ENCODE data around the gene ANO1. TPM values are rescaled to one million over a fixed set of nuclear protein-coding genes. Genes with fewer than 3 reads are reported as not detected.

ANO1 gene
- total RNA-seq, 3 donors from 2014 or later (not counting 1 experiment from before 2014, with no cell fraction given), result not detected

DNA sequence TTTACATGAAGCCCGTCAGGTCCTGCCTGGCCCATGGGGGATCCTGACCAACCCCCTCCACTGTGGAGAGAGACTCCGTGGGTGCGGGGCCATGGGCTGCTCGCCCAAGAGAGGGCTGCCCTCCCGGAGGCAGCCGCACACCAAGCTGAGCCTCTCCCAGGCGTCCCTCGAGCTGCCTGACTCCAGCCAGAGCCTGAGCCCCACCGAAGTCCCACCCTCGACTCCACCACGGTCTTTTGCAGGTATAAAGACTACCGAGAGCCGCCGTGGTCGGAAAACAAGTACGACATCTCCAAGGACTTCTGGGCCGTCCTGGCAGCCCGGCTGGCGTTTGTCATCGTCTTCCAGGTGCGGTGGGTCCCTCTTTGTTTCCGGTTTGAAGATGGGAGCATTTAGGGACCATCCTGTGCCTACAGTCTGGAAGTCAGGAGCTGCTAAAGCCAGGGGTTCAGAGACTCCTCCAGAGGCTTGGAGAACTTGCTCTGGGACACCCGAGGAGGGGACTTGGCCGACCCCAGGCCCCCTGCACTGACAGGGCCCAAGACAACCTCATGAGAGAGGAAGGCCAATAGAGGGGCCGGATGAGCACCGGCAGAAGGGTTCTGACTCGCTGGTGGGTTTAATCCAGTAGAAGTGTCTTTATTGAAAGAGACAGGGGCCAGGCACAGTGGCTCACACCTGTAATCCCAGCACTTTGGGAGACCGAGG lies 107.4 kb downstream of the ANO1 start:
- intact Hi-C loops (cut with micrococcal nuclease), result no loop called here
- no peak overlapping the region for H3K4me3 ChIP-seq (ENCODE audit: low read length)
- no peaks in the 10 kb centered on the region for H3K27me3 ChIP-seq (ENCODE audit: control insufficient read depth, insufficient read depth, low read length)
- Mint-ChIP-seq H3K9me3 (no peaks in the 10 kb centered on the region), H3K36me3 (no peaks in the 10 kb centered on the region), H3K27me3 (ENCODE audit: low read depth in 2 of 2) (no peaks in the 10 kb centered on the region), H3K4me1 (no peaks in the 10 kb centered on the region), H3K4me3 (no peak overlapping the region), H3K27ac (no peak overlapping the region)
- no peak overlapping the region for H3K27ac ChIP-seq (ENCODE audit: low read length)
- no peaks in the 10 kb centered on the region for H3K36me3 ChIP-seq (ENCODE audit: control insufficient read depth, insufficient read depth, low read length)
- DNase-seq (no peak), ATAC-seq (no peak)
- no peaks in the 10 kb centered on the region for H3K4me1 ChIP-seq (ENCODE audit: control insufficient read depth, insufficient read depth, low read length)
- WGBS (ENCODE audit: insufficient coverage), result 88% methylated on average over 27 of the region's 28 CpGs
- TF ChIP-seq, protein P1, sequence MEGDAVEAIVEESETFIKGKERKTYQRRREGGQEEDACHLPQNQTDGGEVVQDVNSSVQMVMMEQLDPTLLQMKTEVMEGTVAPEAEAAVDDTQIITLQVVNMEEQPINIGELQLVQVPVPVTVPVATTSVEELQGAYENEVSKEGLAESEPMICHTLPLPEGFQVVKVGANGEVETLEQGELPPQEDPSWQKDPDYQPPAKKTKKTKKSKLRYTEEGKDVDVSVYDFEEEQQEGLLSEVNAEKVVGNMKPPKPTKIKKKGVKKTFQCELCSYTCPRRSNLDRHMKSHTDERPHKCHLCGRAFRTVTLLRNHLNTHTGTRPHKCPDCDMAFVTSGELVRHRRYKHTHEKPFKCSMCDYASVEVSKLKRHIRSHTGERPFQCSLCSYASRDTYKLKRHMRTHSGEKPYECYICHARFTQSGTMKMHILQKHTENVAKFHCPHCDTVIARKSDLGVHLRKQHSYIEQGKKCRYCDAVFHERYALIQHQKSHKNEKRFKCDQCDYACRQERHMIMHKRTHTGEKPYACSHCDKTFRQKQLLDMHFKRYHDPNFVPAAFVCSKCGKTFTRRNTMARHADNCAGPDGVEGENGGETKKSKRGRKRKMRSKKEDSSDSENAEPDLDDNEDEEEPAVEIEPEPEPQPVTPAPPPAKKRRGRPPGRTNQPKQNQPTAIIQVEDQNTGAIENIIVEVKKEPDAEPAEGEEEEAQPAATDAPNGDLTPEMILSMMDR (IDR thresholded peaks at IDR 0.05), result no peak
- H3K9me3 ChIP-seq (ENCODE audit: control insufficient read depth, insufficient read depth, low read length), result no peaks in the 10 kb centered on the region

- DNase-seq, result no peak
- H3K36me3 ChIP-seq (ENCODE audit: control insufficient read depth, insufficient read depth, low read length), result no peaks in the 10 kb centered on the region
Measured at GRCh38 chr11:70186420-70186819, 108.3 kb downstream of the ANO1 start.

GRCh38 chr11:70186936-70187335 lies 108.8 kb downstream of the ANO1 start:
- H3K4me1 ChIP-seq (ENCODE audit: control insufficient read depth, insufficient read depth, low read length), result peaks cover 4% of the 10 kb centered on the region
- H3K27ac ChIP-seq (ENCODE audit: low read length), result no peak overlapping the region
- WGBS (ENCODE audit: insufficient coverage), result 78% methylated on average over 10 of the region's 10 CpGs
- no peaks in the 10 kb centered on the region for H3K9me3 Mint-ChIP-seq
- no peak overlapping the region for H3K4me3 ChIP-seq (ENCODE audit: low read length)
- H3K4me3 Mint-ChIP-seq, result no peak overlapping the region
- peaks cover 5% of the 10 kb centered on the region for H3K27me3 ChIP-seq (ENCODE audit: control insufficient read depth, insufficient read depth, low read length)
- H3K36me3 ChIP-seq (ENCODE audit: control insufficient read depth, insufficient read depth, low read length), result no peaks in the 10 kb centered on the region
- peaks cover 5 to 9% of the 10 kb centered on the region in 2 donors for H3K4me1 Mint-ChIP-seq
- no peak overlapping the region for H3K27ac Mint-ChIP-seq
- DNase-seq (no peak), ATAC-seq (no peak)
- no peaks in the 10 kb centered on the region for H3K27me3 Mint-ChIP-seq (ENCODE audit: low read depth in 2 of 2)
- H3K36me3 Mint-ChIP-seq, result no peaks in the 10 kb centered on the region
- H3K9me3 ChIP-seq (ENCODE audit: control insufficient read depth, insufficient read depth, low read length), result no peaks in the 10 kb centered on the region
- intact Hi-C loops (cut with micrococcal nuclease), result no loop called here
- TF ChIP-seq, protein P1 (IDR thresholded peaks at IDR 0.05), result no peak

More at GRCh38 chr11:70186420-70186819, 108.3 kb downstream of the ANO1 start:
- no peak overlapping the region for H3K27ac ChIP-seq (ENCODE audit: low read length)
- WGBS (ENCODE audit: insufficient coverage), result 91% methylated on average over 6 of the region's 6 CpGs
- H3K36me3 Mint-ChIP-seq, result no peaks in the 10 kb centered on the region
- no peak for ATAC-seq
- no peaks in the 10 kb centered on the region for H3K9me3 Mint-ChIP-seq
- H3K4me1 ChIP-seq (ENCODE audit: control insufficient read depth, insufficient read depth, low read length), result peaks cover under 1% of the 10 kb centered on the region
- no peak overlapping the region for H3K4me3 Mint-ChIP-seq
- no peak overlapping the region for H3K4me3 ChIP-seq (ENCODE audit: low read length)
- no peaks in the 10 kb centered on the region for H3K27me3 Mint-ChIP-seq (ENCODE audit: low read depth in 2 of 2)
- H3K9me3 ChIP-seq (ENCODE audit: control insufficient read depth, insufficient read depth, low read length), result no peaks in the 10 kb centered on the region
- H3K4me1 Mint-ChIP-seq, result peaks cover 2 to 4% of the 10 kb centered on the region in 2 donors
- intact Hi-C loops (cut with micrococcal nuclease), result no loop called here
- TF ChIP-seq, protein P1 (IDR thresholded peaks at IDR 0.05), result no peak
- H3K27me3 ChIP-seq (ENCODE audit: control insufficient read depth, insufficient read depth, low read length), result peaks cover under 1% of the 10 kb centered on the region
- no peak overlapping the region for H3K27ac Mint-ChIP-seq

DNA sequence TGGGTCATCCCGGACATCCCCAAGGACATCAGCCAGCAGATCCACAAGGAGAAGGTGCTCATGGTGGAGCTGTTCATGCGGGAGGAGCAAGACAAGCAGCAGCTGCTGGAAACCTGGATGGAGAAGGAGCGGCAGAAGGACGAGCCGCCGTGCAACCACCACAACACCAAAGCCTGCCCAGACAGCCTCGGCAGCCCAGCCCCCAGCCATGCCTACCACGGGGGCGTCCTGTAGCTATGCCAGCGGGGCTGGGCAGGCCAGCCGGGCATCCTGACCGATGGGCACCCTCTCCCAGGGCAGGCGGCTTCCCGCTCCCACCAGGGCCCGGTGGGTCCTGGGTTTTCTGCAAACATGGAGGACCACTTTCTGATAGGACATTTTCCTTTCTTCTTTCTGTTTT lies 109.7 kb downstream of the ANO1 start:
- no peaks in the 10 kb centered on the region for H3K36me3 Mint-ChIP-seq
- Histone ChIP-seq H3K4me3 (ENCODE audit: low read length) (no peak overlapping the region), H3K27ac (ENCODE audit: low read length) (no peak overlapping the region), H3K27me3 (ENCODE audit: control insufficient read depth, insufficient read depth, low read length) (peaks cover 5% of the 10 kb centered on the region), H3K9me3 (ENCODE audit: control insufficient read depth, insufficient read depth, low read length) (no peaks in the 10 kb centered on the region), H3K36me3 (ENCODE audit: control insufficient read depth, insufficient read depth, low read length) (no peaks in the 10 kb centered on the region), H3K4me1 (ENCODE audit: control insufficient read depth, insufficient read depth, low read length) (peaks cover 4% of the 10 kb centered on the region)
- intact Hi-C loops (cut with micrococcal nuclease), result no loop called here
- H3K27me3 Mint-ChIP-seq (ENCODE audit: low read depth in 2 of 2), result peaks cover 0 to 2% of the 10 kb centered on the region in 2 donors
- TF ChIP-seq, protein P1 (IDR thresholded peaks at IDR 0.05), result no peak
- 87% methylated on average over 15 of the region's 15 CpGs for WGBS (ENCODE audit: insufficient coverage)
- H3K9me3 Mint-ChIP-seq, result no peaks in the 10 kb centered on the region
- peaks cover 5 to 9% of the 10 kb centered on the region in 2 donors for H3K4me1 Mint-ChIP-seq
- ATAC-seq (no peak), DNase-seq (no peak)
- H3K4me3 Mint-ChIP-seq, result no peak overlapping the region
- H3K27ac Mint-ChIP-seq, result no peak overlapping the region
